Mammary epithelial cell (primary cell): ENCODE data around the gene DSCAM.

Source experiments
- CTCF ChIP-seq, 2 donors: IDR thresholded peaks in 1 of 2; conservative IDR thresholded peaks in 1 of 2; 2 replicates each; pipeline ENCODE4 v1.5.1; 2011 to 2012; ENCODE audit warnings: inconsistent platforms in 2 of 2, low read length in 2 of 2, mild to moderate bottlenecking in 2 of 2, control low read depth in 1 of 2, low read depth in 1 of 2; ENCODE audit not compliant: insufficient read depth in 1 of 2; ENCODE audit errors: extremely low read depth in 1 of 2
- EZH2 ChIP-seq: IDR thresholded peaks from 2 replicates; pipeline ENCODE4 v1.6.1; 2012; ENCODE audit warnings: low read length, inconsistent platforms, borderline replicate concordance

- no peak for TF ChIP-seq EZH2
- TF ChIP-seq CTCF (conservative IDR thresholded peaks at IDR 0.05 in 1 of 2, IDR thresholded peaks at IDR 0.05 in 1 of 2; ENCODE audit: extremely low read depth in 1 of 2, insufficient read depth in 1 of 2, low read depth in 1 of 2, low read length in 2 of 2): no peak
Measured at GRCh38 chr21:40457741-40458140, 389.2 kb downstream of the DSCAM start.
